SJSA1 (cell line): ENCODE data around the gene DDB1. TPM values are rescaled to one million over a fixed set of nuclear protein-coding genes. Genes with fewer than 3 reads are reported as not detected.
A peak's percentile ranks its signal among the peaks of the same experiment; 100 is the strongest.

ENCODE experiments used
- DNase-seq, 2 experiments: peaks; one replicate each; pipeline ENCODE4 v3.0.0-alpha.2; 2015 to 2020; ENCODE audit warnings: low spot score in 2 of 2, low read depth in 1 of 2
- H3K27ac ChIP-seq: fragments of 250-450 bp; sonication (Bioruptor Pico); 2 replicates; pipeline ENCODE4 v1.5.1; 2020; ENCODE audit warnings: mild to moderate bottlenecking, moderate library complexity
- H3K27me3 ChIP-seq: fragments of 250-450 bp; sonication (Bioruptor Pico); replicated peaks from 2 replicates; pipeline ENCODE4 v1.5.1; 2020; ENCODE audit warnings: mild to moderate bottlenecking, moderate library complexity
- H3K36me3 ChIP-seq: fragments of 250-450 bp; sonication (Bioruptor Pico); 2 replicates; pipeline ENCODE4 v1.5.1; 2020; ENCODE audit warnings: mild to moderate bottlenecking
- H3K4me1 ChIP-seq: fragments of 250-450 bp; sonication (Bioruptor Pico); replicated peaks from 2 replicates; pipeline ENCODE4 v1.6.1; 2021; ENCODE audit warnings: mild to moderate bottlenecking
- H3K4me3 ChIP-seq: fragments of 250-450 bp; sonication (Bioruptor Pico); 2 replicates; pipeline ENCODE4 v1.5.1; 2020; ENCODE audit warnings: mild to moderate bottlenecking
- H3K9me3 ChIP-seq: fragments of 250-450 bp; sonication (Bioruptor Pico); replicated peaks from 2 replicates; pipeline ENCODE4 v1.5.1; 2020; ENCODE audit warnings: mild to moderate bottlenecking
- total RNA-seq: library from RNA; depleted of rRNA; stranded (reverse); fragments of >200 nt; shearing (Covaris generic); gene quantifications from 2 replicates; pipeline ENCODE4 v1.2.3, GENCODE V29; 2014; rRNA removed

DDB1 gene
- 188 and 303 TPM in 2 replicates for total RNA-seq

GRCh38 chr11:61332797-61333549, at the start of gene DDB1, which contains the start of gene TKFC:
Gene DDB1 (minus strand): TSS chr11:61333105. CDS start chr11:61332968, 137 bp downstream.
Gene TKFC (plus strand): TSS chr11:61333228. CDS start chr11:61334729, 1,501 bp downstream.
- DNase-seq: peak; percentile 97 to 98
- peaks cover 43% of the 10 kb centered on the region for H3K36me3 ChIP-seq
- no peaks in the 10 kb centered on the region for H3K27me3 ChIP-seq
- peaks cover 25% of the 10 kb centered on the region for H3K4me1 ChIP-seq
- peak within 1 kb of the TSS; percentile 80 for H3K4me3 ChIP-seq
- H3K9me3 ChIP-seq: no peaks in the 10 kb centered on the region
- H3K27ac ChIP-seq: peak within 1 kb of the TSS; percentile 68

DNA sequence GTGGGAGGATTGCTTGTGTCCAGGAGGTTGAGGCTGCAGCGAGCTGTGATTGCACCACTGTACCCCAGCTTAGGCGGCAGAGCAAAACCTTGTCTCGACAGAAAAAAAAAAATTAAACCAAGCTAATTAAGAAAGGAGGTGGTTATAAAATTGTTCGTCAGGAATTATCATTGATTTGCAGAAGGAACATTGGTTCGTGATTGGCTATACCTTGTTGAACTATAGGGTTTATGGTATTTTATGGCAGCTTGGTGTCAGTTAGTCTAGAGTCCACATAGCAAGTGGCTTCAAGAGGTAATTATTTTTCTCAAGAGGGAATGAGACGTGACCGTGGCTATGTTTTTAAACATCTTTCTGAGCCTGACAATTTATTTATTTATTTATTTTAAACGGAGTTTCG, 48.0 kb upstream of the DDB1 start:
- Histone ChIP-seq H3K4me3 (no peak overlapping the region), H3K4me1 (peaks cover 30% of the 10 kb centered on the region), H3K27ac (no peak overlapping the region), H3K36me3 (peaks cover 14% of the 10 kb centered on the region), H3K27me3 (no peaks in the 10 kb centered on the region), H3K9me3 (no peaks in the 10 kb centered on the region)
- DNase-seq: no peak

GRCh38 chr11:61378713-61379313, 45.9 kb upstream of the DDB1 start:
- Histone ChIP-seq H3K4me3 (no peak overlapping the region), H3K4me1 (peaks cover 30% of the 10 kb centered on the region), H3K9me3 (no peaks in the 10 kb centered on the region), H3K27me3 (no peaks in the 10 kb centered on the region), H3K27ac (peak overlapping the region; percentile 59), H3K36me3 (peaks cover 30% of the 10 kb centered on the region)
- peak; percentile 80 to 85 for DNase-seq

DNA sequence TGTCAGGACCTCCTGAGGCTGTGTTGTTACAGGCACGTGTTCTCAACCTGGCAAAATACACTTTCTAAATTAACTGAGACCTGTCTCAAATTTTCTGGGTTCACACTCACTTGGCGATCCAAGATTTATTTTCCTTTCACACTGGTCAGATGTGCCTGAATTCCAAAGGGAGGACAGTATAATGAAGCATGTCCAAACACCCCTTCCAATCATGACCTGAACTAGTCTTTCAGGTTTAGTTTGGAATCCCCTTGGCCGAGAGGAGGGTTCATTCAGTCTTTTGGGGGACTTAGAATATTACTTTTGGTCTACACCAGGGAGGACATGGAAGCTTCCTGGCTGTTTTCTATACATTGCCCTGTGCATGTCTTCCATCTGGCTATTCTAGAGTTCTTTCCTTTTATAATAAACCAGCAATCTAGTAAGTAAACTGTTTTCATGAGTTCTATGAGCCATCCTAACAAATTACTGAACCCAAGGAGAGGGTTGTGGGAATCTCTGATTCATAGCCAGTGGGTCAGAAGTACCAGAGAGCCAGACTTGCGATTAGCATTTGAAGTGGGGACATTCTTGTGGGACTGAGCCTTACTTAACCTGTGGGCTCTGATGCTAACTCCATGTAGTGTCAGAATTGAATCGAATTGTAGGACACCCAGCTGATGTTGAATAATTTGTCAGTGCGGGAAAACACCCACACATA, 44.7 kb upstream of the DDB1 start:
- Histone ChIP-seq H3K4me1 (peaks cover 30% of the 10 kb centered on the region), H3K27me3 (no peaks in the 10 kb centered on the region), H3K9me3 (no peaks in the 10 kb centered on the region), H3K36me3 (peaks cover 37% of the 10 kb centered on the region), H3K4me3 (no peak overlapping the region), H3K27ac (peak overlapping the region; percentile 59)
- DNase-seq: peak in 1 of 2 experiments; percentile 52

- Histone ChIP-seq H3K9me3 (0 out of 2 replicates have a peak, but pooled peaks cover 3% of the 10 kb centered on the region), H3K27me3 (no peaks in the 10 kb centered on the region), H3K4me3 (no peak overlapping the region), H3K36me3 (peaks cover 53% of the 10 kb centered on the region), H3K4me1 (peaks cover 39% of the 10 kb centered on the region), H3K27ac (no peak overlapping the region)
- no peak for DNase-seq
Measured at GRCh38 chr11:61375761-61376108, 42.8 kb upstream of the DDB1 start.

DNA sequence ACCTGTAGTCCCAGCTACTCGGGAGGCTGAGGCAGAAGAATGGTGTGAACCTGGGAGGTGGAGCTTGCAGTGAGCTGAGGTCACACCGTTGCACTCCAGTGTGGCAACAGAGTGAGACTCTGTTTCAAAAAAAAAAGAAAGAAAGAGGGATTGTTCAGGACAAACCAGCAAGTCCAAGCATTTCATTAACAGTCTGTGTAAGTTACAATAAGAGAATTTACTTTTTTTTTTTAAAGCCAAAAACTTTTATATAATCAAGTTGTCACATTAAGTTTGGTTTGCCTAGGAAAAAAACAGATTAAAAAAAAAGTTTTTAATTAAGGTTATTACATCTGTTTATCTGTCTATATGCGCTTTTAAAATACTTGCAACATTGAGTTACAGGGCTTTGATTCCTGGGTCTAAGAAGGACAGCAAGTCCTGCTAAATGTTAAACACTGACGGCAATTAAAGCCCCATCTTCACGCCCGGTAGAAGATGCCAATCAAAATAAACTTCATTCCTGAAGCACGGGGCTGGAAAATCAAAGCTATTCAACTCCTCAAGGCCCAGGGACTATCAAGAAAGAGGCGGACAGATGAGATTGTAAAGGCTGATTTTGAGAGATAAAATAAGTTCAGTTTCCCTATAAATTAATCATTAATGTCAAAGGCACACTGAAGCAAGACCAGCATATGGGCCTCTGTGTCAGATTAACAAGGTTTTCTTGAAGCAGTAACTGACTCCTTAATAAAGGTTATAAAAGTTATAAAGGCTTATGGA, 39.9 kb upstream of the DDB1 start:
- H3K4me3 ChIP-seq: no peak overlapping the region
- no peaks in the 10 kb centered on the region for H3K27me3 ChIP-seq
- H3K36me3 ChIP-seq: peaks cover 73% of the 10 kb centered on the region
- no peak for DNase-seq
- 0 out of 2 replicates have a peak, but pooled peaks cover 3% of the 10 kb centered on the region for H3K9me3 ChIP-seq
- H3K4me1 ChIP-seq: peaks cover 48% of the 10 kb centered on the region
- H3K27ac ChIP-seq: no peak overlapping the region

DNA sequence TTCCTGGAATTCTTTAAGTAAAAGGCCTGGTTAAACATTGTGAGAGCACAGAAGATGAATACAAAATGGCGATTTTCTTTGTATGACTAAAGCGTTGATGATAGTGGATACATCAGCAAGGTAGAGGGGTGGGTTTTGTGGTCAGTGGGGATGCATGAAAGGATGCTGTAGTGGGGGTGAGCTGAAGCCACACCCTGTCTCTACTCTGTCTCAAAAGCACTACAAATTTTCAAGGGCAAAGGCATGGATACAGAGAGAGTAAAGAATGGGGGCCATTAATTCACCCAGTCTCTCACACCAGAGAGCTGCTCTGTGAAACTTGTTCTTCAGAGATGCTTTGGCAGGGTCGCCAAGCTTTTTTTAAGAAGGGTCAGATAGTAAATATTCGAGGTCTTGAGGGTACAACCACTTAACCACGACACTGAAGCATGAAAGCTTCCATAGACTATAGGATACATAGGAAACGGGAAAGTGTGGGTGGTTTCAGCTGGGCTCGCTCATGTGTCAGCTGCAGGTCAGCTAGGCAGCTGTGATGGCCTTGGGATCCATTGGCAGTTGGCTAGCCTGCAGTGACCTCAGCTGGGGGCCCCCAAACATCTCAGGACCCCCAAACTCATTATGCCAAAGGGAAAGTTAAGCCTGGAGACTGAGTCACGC, 37.6 kb upstream of the DDB1 start:
- Histone ChIP-seq H3K9me3 (0 out of 2 replicates have a peak, but pooled peaks cover 3% of the 10 kb centered on the region), H3K36me3 (peaks cover 79% of the 10 kb centered on the region), H3K27me3 (no peaks in the 10 kb centered on the region), H3K4me1 (peaks cover 56% of the 10 kb centered on the region), H3K27ac (peak overlapping the region; percentile 94), H3K4me3 (no peak overlapping the region)
- peak in 1 of 2 experiments; percentile 28 for DNase-seq

DNA sequence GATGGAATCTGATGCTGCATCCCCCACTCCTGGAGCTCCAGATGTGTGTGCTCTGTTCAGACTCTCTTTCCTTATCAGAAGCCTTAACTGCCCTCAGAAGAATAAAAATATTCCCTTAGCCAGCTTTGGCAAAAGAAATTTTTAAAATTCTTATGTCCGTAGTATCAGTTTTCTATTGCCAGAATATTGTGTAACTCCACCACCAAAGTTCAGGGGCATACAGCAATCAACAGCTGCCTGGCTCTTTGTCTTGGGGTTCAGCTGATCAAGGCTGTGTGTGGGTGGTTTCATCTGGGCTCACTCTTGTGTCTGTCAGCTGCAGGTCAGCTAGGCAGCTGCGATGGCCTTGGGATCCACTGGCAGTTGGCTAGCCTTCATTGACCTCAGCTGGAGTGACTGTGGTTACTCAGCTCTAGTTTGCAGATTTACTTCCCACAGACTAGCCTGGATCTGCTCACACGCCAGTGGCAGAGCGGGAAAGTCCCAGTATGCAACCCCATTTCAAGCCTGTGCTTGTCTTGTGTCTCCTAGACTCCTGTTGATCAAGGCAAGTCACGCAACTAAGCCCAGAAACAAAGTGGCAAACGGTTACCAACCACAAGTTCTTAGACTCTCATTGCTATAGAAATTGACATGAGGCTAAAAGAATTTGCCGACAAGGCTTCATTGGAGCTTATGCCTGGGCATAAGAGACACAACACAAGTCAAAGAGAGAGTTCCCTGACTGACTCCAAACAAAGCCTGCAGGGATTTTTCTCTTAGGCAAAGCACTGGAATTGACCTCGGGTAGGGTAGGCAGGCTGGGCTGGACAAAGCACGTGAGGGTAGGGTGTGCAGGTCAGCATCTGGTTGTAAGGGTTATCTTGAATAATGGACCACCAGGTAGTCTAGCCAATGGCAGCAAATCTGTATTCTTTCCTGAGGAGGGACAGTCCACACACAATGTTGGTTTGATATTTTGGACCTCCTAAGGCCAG, 36.8 kb upstream of the DDB1 start:
- peak overlapping the region; percentile 94 for H3K27ac ChIP-seq
- peak; percentile 94 to 95 for DNase-seq
- H3K27me3 ChIP-seq: no peaks in the 10 kb centered on the region
- H3K36me3 ChIP-seq: peaks cover 82% of the 10 kb centered on the region
- H3K4me3 ChIP-seq: no peak overlapping the region
- H3K4me1 ChIP-seq: peaks cover 59% of the 10 kb centered on the region
- 0 out of 2 replicates have a peak, but pooled peaks cover 3% of the 10 kb centered on the region for H3K9me3 ChIP-seq

DNA sequence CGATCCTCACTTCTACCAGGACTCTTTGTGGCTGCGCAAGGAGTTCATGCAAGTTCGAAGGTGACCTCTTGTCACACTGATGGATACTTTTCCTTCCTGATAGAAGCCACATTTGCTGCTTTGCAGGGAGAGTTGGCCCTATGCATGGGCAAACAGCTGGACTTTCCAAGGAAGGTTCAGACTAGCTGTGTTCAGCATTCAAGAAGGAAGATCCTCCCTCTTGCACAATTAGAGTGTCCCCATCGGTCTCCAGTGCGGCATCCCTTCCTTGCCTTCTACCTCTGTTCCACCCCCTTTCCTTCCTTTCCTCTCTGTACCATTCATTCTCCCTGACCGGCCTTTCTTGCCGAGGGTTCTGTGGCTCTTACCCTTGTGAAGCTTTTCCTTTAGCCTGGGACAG, 35.7 kb upstream of the DDB1 start:
- DNase-seq: no peak
- Histone ChIP-seq H3K27me3 (no peaks in the 10 kb centered on the region), H3K4me1 (peaks cover 61% of the 10 kb centered on the region), H3K36me3 (peaks cover 86% of the 10 kb centered on the region), H3K4me3 (no peak overlapping the region), H3K9me3 (0 out of 2 replicates have a peak, but pooled peaks cover 3% of the 10 kb centered on the region), H3K27ac (peak overlapping the region; percentile 94)

DNA sequence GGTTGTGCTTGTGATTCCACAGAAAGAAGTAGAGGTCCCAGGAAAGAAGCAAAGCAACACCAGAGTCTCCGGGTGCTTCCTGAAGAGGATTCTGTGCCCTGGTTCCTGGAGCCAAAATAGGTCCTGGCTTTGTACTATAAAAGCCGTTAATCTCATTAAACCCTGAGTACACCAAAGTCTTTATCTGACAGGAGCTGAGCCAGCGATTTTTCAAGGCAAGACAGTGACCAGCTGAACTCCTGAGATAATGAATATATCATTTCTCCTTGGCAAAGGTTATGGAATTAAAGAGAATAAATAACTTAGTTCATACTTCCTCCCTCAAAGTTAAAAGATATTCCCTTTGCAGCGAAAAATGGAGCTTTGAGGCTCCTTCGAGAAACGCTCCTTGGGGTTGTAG, 34.5 kb upstream of the DDB1 start:
- H3K27ac ChIP-seq: peak overlapping the region; percentile 86; the same call in 1 of the 2 replicates
- peaks cover 71% of the 10 kb centered on the region for H3K4me1 ChIP-seq
- H3K4me3 ChIP-seq: no peak overlapping the region
- peaks cover 89% of the 10 kb centered on the region for H3K36me3 ChIP-seq
- no peaks in the 10 kb centered on the region for H3K27me3 ChIP-seq
- 0 out of 2 replicates have a peak, but pooled peaks cover 3% of the 10 kb centered on the region for H3K9me3 ChIP-seq
- DNase-seq: no peak

DNA sequence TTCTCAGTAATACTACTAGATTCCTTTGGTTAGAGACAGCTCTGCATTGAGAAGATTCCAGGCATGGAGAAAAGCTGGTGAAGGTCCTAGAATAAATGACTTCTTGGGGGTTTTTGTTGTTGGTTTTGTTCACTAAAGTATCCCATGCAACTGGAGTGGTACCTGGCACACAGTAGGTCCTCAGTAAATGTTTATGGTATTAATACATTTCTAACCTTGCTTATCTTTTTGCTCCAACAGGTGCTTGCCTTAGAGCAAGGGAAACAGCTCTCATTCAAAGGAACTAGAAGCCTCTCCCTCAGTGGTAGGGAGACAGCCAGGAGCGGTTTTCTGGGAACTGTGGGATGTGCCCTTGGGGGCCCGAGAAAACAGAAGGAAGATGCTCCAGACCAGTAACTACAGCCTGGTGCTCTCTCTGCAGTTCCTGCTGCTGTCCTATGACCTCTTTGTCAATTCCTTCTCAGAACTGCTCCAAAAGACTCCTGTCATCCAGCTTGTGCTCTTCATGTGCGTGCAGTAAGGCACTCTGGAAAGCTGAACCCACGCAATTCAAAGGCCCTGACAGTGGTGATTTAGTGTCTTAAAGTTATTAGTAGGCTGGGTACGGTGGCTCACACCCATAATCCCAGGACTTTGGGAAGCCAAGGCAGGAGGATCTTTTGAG, 31.2 kb upstream of the DDB1 start:
- Histone ChIP-seq H3K4me1 (peaks cover 56% of the 10 kb centered on the region), H3K27ac (no peak overlapping the region), H3K27me3 (no peaks in the 10 kb centered on the region), H3K9me3 (no peaks in the 10 kb centered on the region), H3K36me3 (peaks cover 68% of the 10 kb centered on the region), H3K4me3 (no peak overlapping the region)
- no peak for DNase-seq

GRCh38 chr11:61362542-61362875, 29.6 kb upstream of the DDB1 start:
- peak overlapping the region; percentile 56 for H3K4me3 ChIP-seq
- peaks cover 40% of the 10 kb centered on the region for H3K4me1 ChIP-seq
- H3K27me3 ChIP-seq: no peaks in the 10 kb centered on the region
- no peak for DNase-seq
- peaks cover 51% of the 10 kb centered on the region for H3K36me3 ChIP-seq
- peak overlapping the region; percentile 95 for H3K27ac ChIP-seq
- H3K9me3 ChIP-seq: no peaks in the 10 kb centered on the region
